Activated T-helper 17 cell treated with anti-CD3 and anti-CD28 coated beads, Interleukin-2, amount 50 U/mL, for 72 hours (primary cell): ENCODE data around the gene PARD3. TPM values are rescaled to one million over a fixed set of nuclear protein-coding genes. Genes with fewer than 3 reads are reported as not detected.

Experiments
- ATAC-seq: fragments of 150-1000 bp; cut with Tn5 transposase; replicated peaks from 2 replicates; pipeline ENCODE4 v1.10.0; 2021; ENCODE audit warnings: mild to moderate bottlenecking, moderate library complexity
- H3K27ac Mint-ChIP-seq: one replicate; pipeline ENCODE4 v1.8.0; 2022; ENCODE audit warnings: mixed read lengths
- H3K27me3 Mint-ChIP-seq: one replicate; pipeline ENCODE4 v1.8.0; 2022; ENCODE audit warnings: mixed read lengths
- H3K36me3 Mint-ChIP-seq: one replicate; pipeline ENCODE4 v1.8.0; 2022; ENCODE audit warnings: low read depth, mild to moderate bottlenecking, mixed read lengths
- H3K4me1 Mint-ChIP-seq: one replicate; pipeline ENCODE4 v1.8.0; 2022; ENCODE audit warnings: mixed read lengths
- H3K4me3 Mint-ChIP-seq: one replicate; pipeline ENCODE4 v1.8.0; 2022; ENCODE audit warnings: mild to moderate bottlenecking, mixed read lengths
- H3K9me3 Mint-ChIP-seq: one replicate; pipeline ENCODE4 v1.8.0; 2022; ENCODE audit warnings: mixed read lengths
- total RNA-seq, 2 donors: library from RNA; stranded (reverse); gene quantifications; one replicate each; pipeline ENCODE4 v1.2.3, GENCODE V29; 2022

Gene PARD3
- total RNA-seq, 2 donors from 2014 or later = 0.13 to 0.24 TPM

DNA sequence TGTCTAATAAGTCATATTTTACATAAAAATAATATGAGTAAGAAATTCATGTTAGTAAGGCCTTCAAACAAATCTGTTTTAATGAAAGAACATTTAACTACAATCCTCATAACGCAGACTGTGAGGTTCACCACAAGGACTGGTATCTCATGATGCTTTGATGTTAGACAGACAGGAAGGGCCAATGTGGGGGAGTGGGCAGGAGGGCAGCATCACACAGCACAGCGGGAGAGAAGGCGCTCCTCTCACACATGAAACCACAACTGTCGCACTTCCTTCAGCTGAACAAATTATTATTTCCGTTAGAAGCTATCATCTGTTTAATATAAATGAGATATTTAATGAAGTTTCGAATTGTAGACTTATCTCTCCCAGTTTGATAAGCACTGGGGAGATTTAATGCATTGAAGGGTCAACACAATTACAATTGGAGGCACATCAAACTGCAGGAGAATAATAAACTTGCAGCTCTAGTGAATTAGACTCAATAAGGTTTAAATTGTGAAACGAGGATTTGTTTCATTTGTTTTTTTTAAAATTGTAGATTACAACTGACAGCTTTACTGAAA, 466.1 kb downstream of the PARD3 start:
- Mint-ChIP-seq H3K4me3 (no peak overlapping the region), H3K27ac (no peak overlapping the region), H3K36me3 (no peaks in the 10 kb centered on the region), H3K27me3 (peaks cover 3% of the 10 kb centered on the region), H3K9me3 (no peaks in the 10 kb centered on the region), H3K4me1 (no peaks in the 10 kb centered on the region)
- no peak for ATAC-seq

DNA sequence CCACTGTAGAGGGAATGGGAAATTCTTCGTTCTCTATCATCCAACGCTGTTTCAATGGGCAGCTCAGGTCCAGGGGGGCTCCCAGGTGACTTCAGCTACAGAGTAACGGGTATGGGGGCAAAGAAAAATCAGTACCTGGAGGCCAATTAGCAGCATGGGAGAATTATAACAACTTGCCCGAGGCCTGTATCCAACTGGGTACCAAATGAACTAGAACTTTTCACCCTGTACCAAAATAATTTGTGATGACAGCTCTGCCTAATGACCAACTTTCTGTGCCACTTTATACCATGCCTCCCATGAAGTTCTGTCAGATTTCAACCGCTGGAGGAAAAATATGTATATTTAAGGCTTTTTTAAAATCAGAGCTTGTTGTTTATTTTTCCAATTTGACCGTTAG, 467.1 kb downstream of the PARD3 start:
- H3K4me3 Mint-ChIP-seq = no peak overlapping the region
- H3K36me3 Mint-ChIP-seq = no peaks in the 10 kb centered on the region
- H3K4me1 Mint-ChIP-seq = no peaks in the 10 kb centered on the region
- H3K27ac Mint-ChIP-seq = no peak overlapping the region
- ATAC-seq = no peak
- no peaks in the 10 kb centered on the region for H3K9me3 Mint-ChIP-seq
- peaks cover 3% of the 10 kb centered on the region for H3K27me3 Mint-ChIP-seq

DNA sequence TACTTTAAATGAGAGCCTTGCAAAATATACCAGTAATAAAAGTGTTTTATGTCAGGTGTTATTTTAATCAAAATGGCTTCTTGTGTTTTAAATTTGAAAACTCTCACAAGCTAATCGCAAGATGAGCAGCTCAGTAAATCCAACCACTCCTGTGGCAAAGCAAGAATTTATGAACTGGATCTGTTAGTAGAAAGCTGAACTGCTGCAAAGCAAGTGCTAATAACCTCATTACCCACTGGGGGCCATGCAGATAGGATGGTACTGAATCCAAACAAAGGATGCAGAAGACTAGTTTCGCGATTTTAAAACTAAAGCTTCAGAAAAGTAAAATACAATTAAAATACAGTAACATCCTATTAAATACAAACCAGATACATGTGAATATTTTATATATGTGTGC, 468.0 kb downstream of the PARD3 start:
- Mint-ChIP-seq H3K36me3 (no peaks in the 10 kb centered on the region), H3K27ac (no peak overlapping the region), H3K27me3 (peaks cover 3% of the 10 kb centered on the region), H3K4me1 (no peaks in the 10 kb centered on the region), H3K4me3 (no peak overlapping the region), H3K9me3 (no peaks in the 10 kb centered on the region)
- ATAC-seq = no peak

DNA sequence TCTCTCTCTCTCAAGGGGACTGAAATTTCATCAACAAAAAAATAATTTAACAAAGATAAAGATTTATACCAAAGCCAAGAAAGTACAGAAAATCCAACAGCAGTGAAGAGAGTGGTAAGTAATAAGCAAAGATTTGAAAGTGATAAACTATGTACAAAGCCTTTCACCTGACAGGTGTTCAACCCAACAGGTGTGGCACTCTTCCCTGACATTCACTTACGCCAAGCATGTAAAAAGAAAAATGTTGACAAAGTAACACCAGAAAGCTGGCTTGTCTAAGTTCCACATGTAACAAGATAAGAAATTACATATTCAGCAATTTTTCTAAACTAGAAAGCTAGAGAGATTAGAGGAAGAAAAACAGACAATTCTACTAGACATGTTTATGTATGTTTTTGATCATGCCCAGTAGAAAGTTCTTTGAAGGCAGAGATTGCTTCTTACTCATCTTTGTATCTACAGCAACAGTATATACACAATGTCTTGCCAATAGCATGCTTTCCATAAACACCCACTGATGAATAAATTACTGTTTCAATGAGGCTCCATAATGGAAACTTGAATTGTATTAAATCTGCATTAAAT, 468.5 kb downstream of the PARD3 start:
- Mint-ChIP-seq H3K27me3 (peaks cover 3% of the 10 kb centered on the region), H3K9me3 (no peaks in the 10 kb centered on the region), H3K27ac (no peak overlapping the region), H3K36me3 (no peaks in the 10 kb centered on the region), H3K4me3 (no peak overlapping the region), H3K4me1 (no peaks in the 10 kb centered on the region)
- no peak for ATAC-seq

- H3K9me3 Mint-ChIP-seq = no peaks in the 10 kb centered on the region
- H3K27me3 Mint-ChIP-seq = peaks cover 3% of the 10 kb centered on the region
- no peak for ATAC-seq
- H3K27ac Mint-ChIP-seq = no peak overlapping the region
- no peaks in the 10 kb centered on the region for H3K36me3 Mint-ChIP-seq
- H3K4me3 Mint-ChIP-seq = no peak overlapping the region
- H3K4me1 Mint-ChIP-seq = peaks cover under 1% of the 10 kb centered on the region
Observed at GRCh38 chr10:34345383-34345782, 469.7 kb downstream of the PARD3 start.

DNA sequence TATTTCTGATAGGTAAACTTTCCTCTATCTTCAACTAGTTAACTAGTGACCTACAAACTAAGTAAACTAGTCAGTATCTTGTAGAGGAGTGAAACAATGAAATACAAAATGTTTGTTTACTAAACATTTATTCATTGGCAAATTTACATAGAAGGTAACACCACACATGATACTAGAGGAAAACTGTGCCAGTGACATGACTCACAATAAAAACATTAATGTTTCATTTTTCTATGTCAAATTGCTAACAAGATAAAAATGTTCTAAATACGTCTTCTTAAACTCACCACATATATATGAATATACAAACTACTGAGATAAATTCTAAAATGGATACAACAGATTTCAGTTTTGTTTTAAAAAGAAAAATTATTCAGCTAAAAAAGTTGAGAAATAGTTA, 471.3 kb downstream of the PARD3 start:
- H3K27ac Mint-ChIP-seq = no peak overlapping the region
- ATAC-seq = no peak
- H3K9me3 Mint-ChIP-seq = no peaks in the 10 kb centered on the region
- peaks cover 6% of the 10 kb centered on the region for H3K4me1 Mint-ChIP-seq
- no peak overlapping the region for H3K4me3 Mint-ChIP-seq
- H3K36me3 Mint-ChIP-seq = no peaks in the 10 kb centered on the region
- H3K27me3 Mint-ChIP-seq = peaks cover 6% of the 10 kb centered on the region

- H3K9me3 Mint-ChIP-seq = no peaks in the 10 kb centered on the region
- H3K4me1 Mint-ChIP-seq = peaks cover 6% of the 10 kb centered on the region
- ATAC-seq = no peak
- H3K4me3 Mint-ChIP-seq = no peak overlapping the region
- no peaks in the 10 kb centered on the region for H3K36me3 Mint-ChIP-seq
- no peak overlapping the region for H3K27ac Mint-ChIP-seq
- peaks cover 6% of the 10 kb centered on the region for H3K27me3 Mint-ChIP-seq
Observed at GRCh38 chr10:34341473-34341872, 473.6 kb downstream of the PARD3 start.

- Mint-ChIP-seq H3K4me3 (no peak overlapping the region), H3K27ac (no peak overlapping the region), H3K36me3 (no peaks in the 10 kb centered on the region), H3K9me3 (no peaks in the 10 kb centered on the region), H3K4me1 (peaks cover 6% of the 10 kb centered on the region), H3K27me3 (peaks cover 6% of the 10 kb centered on the region)
- ATAC-seq = no peak
Observed at GRCh38 chr10:34340934-34341333, 474.2 kb downstream of the PARD3 start.

DNA sequence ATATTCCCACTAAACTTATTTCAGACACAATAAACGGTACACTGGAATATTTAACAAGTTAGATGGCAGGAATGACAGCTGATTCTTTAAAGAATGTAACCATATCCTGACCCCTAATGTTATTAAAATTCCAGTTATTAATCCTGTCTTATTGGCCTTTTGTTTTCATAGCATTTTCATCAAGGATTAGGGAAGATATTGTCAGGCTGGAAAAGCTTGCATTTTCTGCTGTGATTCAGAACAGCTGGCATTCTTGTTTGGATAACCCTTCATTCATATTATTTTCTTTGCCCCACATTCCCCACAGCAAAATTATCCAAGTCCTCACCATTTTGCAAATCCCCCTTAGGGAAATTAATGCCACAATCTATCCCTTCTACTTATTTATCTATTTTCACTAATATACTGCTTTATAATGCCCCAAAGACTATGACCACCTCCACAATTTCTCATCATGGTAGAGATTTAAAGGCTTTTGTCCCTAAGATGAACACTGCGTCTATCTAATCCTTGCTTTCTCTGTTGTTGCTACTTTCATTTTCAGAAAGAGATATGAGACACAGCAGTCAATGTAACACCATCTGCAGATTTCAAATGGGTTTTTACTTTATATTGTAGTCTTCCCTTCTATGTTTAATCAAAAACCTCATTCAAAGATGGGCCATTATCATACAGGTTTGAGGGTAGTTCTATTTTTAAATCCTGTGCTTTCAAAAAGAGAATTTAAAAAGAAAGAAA, 475.1 kb downstream of the PARD3 start:
- Mint-ChIP-seq H3K36me3 (no peaks in the 10 kb centered on the region), H3K27ac (no peak overlapping the region), H3K4me3 (no peak overlapping the region), H3K4me1 (peaks cover 6% of the 10 kb centered on the region), H3K9me3 (no peaks in the 10 kb centered on the region), H3K27me3 (peaks cover 6% of the 10 kb centered on the region)
- ATAC-seq = no peak

DNA sequence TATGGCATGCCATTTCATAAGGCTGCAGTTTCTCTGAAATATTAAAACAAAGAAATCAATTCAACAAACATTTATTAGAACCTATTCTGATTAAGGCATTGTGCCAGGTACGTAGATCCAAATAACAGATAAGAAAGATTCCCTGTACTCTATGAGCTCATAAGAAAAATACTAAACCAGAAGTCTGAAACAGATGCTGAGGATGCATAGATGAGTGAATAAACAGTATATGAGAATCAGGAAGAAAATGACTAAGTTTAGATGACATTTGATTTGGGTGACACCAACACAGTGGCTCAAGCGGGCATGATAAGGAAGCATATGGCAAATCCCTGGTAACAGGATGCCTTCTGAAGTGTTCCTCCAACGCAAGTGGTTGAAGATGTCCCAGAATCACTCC, 477.2 kb downstream of the PARD3 start:
- Mint-ChIP-seq H3K27ac (no peak overlapping the region), H3K36me3 (no peaks in the 10 kb centered on the region), H3K27me3 (peaks cover 4% of the 10 kb centered on the region), H3K4me1 (peaks cover 6% of the 10 kb centered on the region), H3K9me3 (no peaks in the 10 kb centered on the region), H3K4me3 (no peak overlapping the region)
- no peak for ATAC-seq

GRCh38 chr10:34335960-34336690, 479.0 kb downstream of the PARD3 start:
- H3K36me3 Mint-ChIP-seq = no peaks in the 10 kb centered on the region
- H3K4me3 Mint-ChIP-seq = no peak overlapping the region
- no peak for ATAC-seq
- peaks cover 6% of the 10 kb centered on the region for H3K4me1 Mint-ChIP-seq
- no peak overlapping the region for H3K27ac Mint-ChIP-seq
- H3K9me3 Mint-ChIP-seq = no peaks in the 10 kb centered on the region
- peaks cover 8% of the 10 kb centered on the region for H3K27me3 Mint-ChIP-seq

GRCh38 chr10:34334908-34335307, 480.2 kb downstream of the PARD3 start:
- peaks cover 5% of the 10 kb centered on the region for H3K27me3 Mint-ChIP-seq
- H3K4me3 Mint-ChIP-seq = no peak overlapping the region
- H3K36me3 Mint-ChIP-seq = no peaks in the 10 kb centered on the region
- no peaks in the 10 kb centered on the region for H3K9me3 Mint-ChIP-seq
- ATAC-seq = no peak
- peaks cover under 1% of the 10 kb centered on the region for H3K4me1 Mint-ChIP-seq
- no peak overlapping the region for H3K27ac Mint-ChIP-seq

- ATAC-seq = no peak
- Mint-ChIP-seq H3K27me3 (peaks cover 9% of the 10 kb centered on the region), H3K9me3 (no peaks in the 10 kb centered on the region), H3K4me1 (no peaks in the 10 kb centered on the region), H3K4me3 (no peak overlapping the region), H3K27ac (no peak overlapping the region), H3K36me3 (no peaks in the 10 kb centered on the region)
Observed at GRCh38 chr10:34333513-34333912, 481.6 kb downstream of the PARD3 start.

DNA sequence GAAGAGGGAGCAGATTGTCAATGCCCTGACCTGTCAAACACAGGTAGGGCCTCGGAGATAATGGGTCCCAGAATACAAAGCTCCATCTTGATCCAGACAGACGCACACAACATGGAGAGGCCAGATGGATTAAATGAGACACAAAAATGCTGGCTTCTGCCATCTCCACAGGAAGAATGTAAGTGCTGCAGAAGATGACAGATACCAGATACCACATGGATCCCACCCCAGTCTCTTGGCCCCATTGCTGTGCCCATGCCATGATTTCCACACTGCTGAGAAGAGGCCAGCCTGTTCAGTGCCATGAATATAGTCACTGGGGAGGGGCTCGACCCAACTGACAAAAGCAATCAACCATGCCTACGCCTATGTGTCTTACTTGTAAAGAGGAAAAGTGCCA, 487.9 kb downstream of the PARD3 start:
- Mint-ChIP-seq H3K27me3 (peaks cover 14% of the 10 kb centered on the region), H3K4me1 (no peaks in the 10 kb centered on the region), H3K9me3 (no peaks in the 10 kb centered on the region), H3K36me3 (no peaks in the 10 kb centered on the region), H3K4me3 (no peak overlapping the region), H3K27ac (no peak overlapping the region)
- no peak for ATAC-seq

DNA sequence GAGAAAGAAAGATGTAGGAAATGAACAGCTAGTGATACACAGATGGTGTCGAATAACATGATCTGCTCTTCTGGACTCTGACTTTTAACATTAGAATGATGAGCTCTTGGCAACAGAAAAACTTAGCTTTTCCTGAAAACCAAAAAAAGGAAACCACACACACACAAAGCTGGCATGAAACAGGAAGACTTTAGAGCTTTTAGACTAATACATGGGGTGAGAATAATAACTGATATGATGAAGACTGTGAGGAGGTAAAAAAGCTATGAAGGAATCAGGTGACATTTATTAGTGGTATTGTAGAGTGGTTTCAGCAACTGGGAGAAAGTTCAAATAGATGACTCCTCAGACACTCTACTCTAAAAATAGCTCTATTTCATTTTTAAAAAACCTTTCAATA, 491.9 kb downstream of the PARD3 start:
- no peak overlapping the region for H3K27ac Mint-ChIP-seq
- H3K4me3 Mint-ChIP-seq = no peak overlapping the region
- no peaks in the 10 kb centered on the region for H3K9me3 Mint-ChIP-seq
- no peaks in the 10 kb centered on the region for H3K36me3 Mint-ChIP-seq
- H3K4me1 Mint-ChIP-seq = no peaks in the 10 kb centered on the region
- H3K27me3 Mint-ChIP-seq = peaks cover 8% of the 10 kb centered on the region
- no peak for ATAC-seq
